TTC549 (cell line): ENCODE results near the gene FAM229B.
A peak's percentile ranks its signal among the peaks of the same experiment; 100 is the strongest.
"Not testable (repeated sequence)": the region's sequence is repeated elsewhere in the genome, so short reads cannot be mapped to it uniquely, and the experiment has no call there.

ENCODE experiments used
- FAIRE-seq: peaks from 2 replicates; lab custom pipeline; 2012; peaks lifted over from hg19 to GRCh38; lab: Jason Lieb, UNC

FAM229B gene

GRCh38 chr6:112087136-112087911 lies at the start of gene FAM229B, which contains the start of gene TUBE1:
FAM229B (plus strand) TSS chr6:112087591; CDS start chr6:112099284, 11,693 bp downstream.
TUBE1 (minus strand) TSS chr6:112087482; CDS start chr6:112087434, 48 bp downstream.
- peak; percentile 62 for FAIRE-seq

- FAIRE-seq, result no peak
Observed at GRCh38 chr6:112037783-112038216, 49.6 kb upstream of the FAM229B start.

- no peak for FAIRE-seq
Observed at GRCh38 chr6:112038268-112038667, 49.1 kb upstream of the FAM229B start.

GRCh38 chr6:112038756-112039430 lies 48.5 kb upstream of the FAM229B start:
- FAIRE-seq, result no peak

- no peak for FAIRE-seq
Observed at GRCh38 chr6:112039431-112039770, 48.0 kb upstream of the FAM229B start.

- no peak for FAIRE-seq
Observed at GRCh38 chr6:112040956-112041355, 46.4 kb upstream of the FAM229B start.

- FAIRE-seq, result no peak
Observed at GRCh38 chr6:112041535-112041934, 45.9 kb upstream of the FAM229B start.

GRCh38 chr6:112043032-112044007 lies 44.1 kb upstream of the FAM229B start:
- peak; percentile 74 for FAIRE-seq

GRCh38 chr6:112044196-112044595 lies 43.2 kb upstream of the FAM229B start:
- no peak for FAIRE-seq

GRCh38 chr6:112044856-112045255 lies 42.5 kb upstream of the FAM229B start:
- no peak for FAIRE-seq

- not testable (repeated sequence) for FAIRE-seq
Observed at GRCh38 chr6:112047523-112047922, 39.9 kb upstream of the FAM229B start.

GRCh38 chr6:112049026-112049799 lies 38.2 kb upstream of the FAM229B start:
- no peak for FAIRE-seq

GRCh38 chr6:112049996-112050395 lies 37.4 kb upstream of the FAM229B start:
- no peak for FAIRE-seq

- FAIRE-seq, result no peak
Observed at GRCh38 chr6:112050429-112050828, 37.0 kb upstream of the FAM229B start.

- not testable (repeated sequence) for FAIRE-seq
Observed at GRCh38 chr6:112051251-112051740, 36.1 kb upstream of the FAM229B start.

- no peak for FAIRE-seq
Observed at GRCh38 chr6:112054001-112054400, 33.4 kb upstream of the FAM229B start, which contains the start of gene CCN6. CCN6 (plus strand) TSS chr6:112054104; CDS start chr6:112054358, 254 bp downstream.

GRCh38 chr6:112054555-112055190 lies 32.7 kb upstream of the FAM229B start:
- no peak for FAIRE-seq

- no peak for FAIRE-seq
Observed at GRCh38 chr6:112058243-112059032, 29.0 kb upstream of the FAM229B start.

GRCh38 chr6:112061605-112062004 lies 25.8 kb upstream of the FAM229B start:
- no peak for FAIRE-seq

- no peak for FAIRE-seq
Observed at GRCh38 chr6:112062966-112063365, 24.4 kb upstream of the FAM229B start.
